ENCODE data around the gene UBE2E2.

GRCh38 chr3:23236890-23237289 is 33.8 kb downstream of the UBE2E2 start:
- TF ChIP-seq ZNF335 (CRISPR knock-in tag; IDR thresholded peaks at IDR 0.05) (no peak), ZNF572 (CRISPR knock-in tag; IDR thresholded peaks at IDR 0.05) (no peak), EHMT2 (IDR thresholded peaks at IDR 0.05; ENCODE audit: borderline replicate concordance, low read depth, low read length) (no peak), TBP (CRISPR knock-in tag; IDR thresholded peaks at IDR 0.05) (no peak), CAMTA2 (CRISPR knock-in tag; IDR thresholded peaks at IDR 0.05; ENCODE audit: borderline replicate concordance) (no peak), GMEB2 (CRISPR knock-in tag; IDR thresholded peaks at IDR 0.05; ENCODE audit: low read depth) (no peak), ZMYM2 (CRISPR knock-in tag; IDR thresholded peaks at IDR 0.05) (no peak), SSRP1 (CRISPR knock-in tag; IDR thresholded peaks at IDR 0.05) (no peak), ZNF24 (IDR thresholded peaks at IDR 0.05) (no peak), ZFY (CRISPR knock-in tag; IDR thresholded peaks at IDR 0.05) (no peak), EP300 (IDR thresholded peaks at IDR 0.05; ENCODE audit: low read depth in 2 of 2, low read length in 2 of 2) (no peak), EP300 (CRISPR knock-in tag; IDR thresholded peaks at IDR 0.05; ENCODE audit: borderline replicate concordance) (no peak), MYNN (CRISPR knock-in tag; IDR thresholded peaks at IDR 0.05; ENCODE audit: low read depth) (no peak), ZNF607 (CRISPR knock-in tag; IDR thresholded peaks at IDR 0.05; ENCODE audit: borderline replicate concordance) (no peak)

All from HepG2 (cell line).